ENCODE results near the gene PTPN21.
"Not testable (repeated sequence)": the region's sequence is repeated elsewhere in the genome, so short reads cannot be mapped to it uniquely, and the experiment has no call there.

Gene PTPN21

GRCh38 chr14:88551094-88551870, 3.5 kb downstream of the PTPN21 start:
- no peak for DNase-seq

- no peak for DNase-seq
Observed at GRCh38 chr14:88550078-88550477, 4.7 kb downstream of the PTPN21 start.

GRCh38 chr14:88547386-88547780, 7.4 kb downstream of the PTPN21 start:
- no peak for DNase-seq

- DNase-seq = no peak
Observed at GRCh38 chr14:88546621-88547385, 8.0 kb downstream of the PTPN21 start.

GRCh38 chr14:88545256-88545655, 9.6 kb downstream of the PTPN21 start:
- no peak for DNase-seq

GRCh38 chr14:88542857-88543795, 11.7 kb downstream of the PTPN21 start:
- no peak for DNase-seq

GRCh38 chr14:88541324-88541723, 13.5 kb downstream of the PTPN21 start:
- no peak for DNase-seq

- no peak for DNase-seq
Observed at GRCh38 chr14:88535813-88536212, 19.0 kb downstream of the PTPN21 start.

- DNase-seq = no peak
Observed at GRCh38 chr14:88535149-88535548, 19.7 kb downstream of the PTPN21 start.

GRCh38 chr14:88533064-88533602, 21.7 kb downstream of the PTPN21 start:
- no peak for DNase-seq

- DNase-seq = not testable (repeated sequence)
Observed at GRCh38 chr14:88529889-88530288, 24.9 kb downstream of the PTPN21 start.

- no peak for DNase-seq
Observed at GRCh38 chr14:88522393-88522792, 32.4 kb downstream of the PTPN21 start.

GRCh38 chr14:88521818-88522217, 33.0 kb downstream of the PTPN21 start:
- no peak for DNase-seq

GRCh38 chr14:88519907-88520306, 34.9 kb downstream of the PTPN21 start:
- no peak for DNase-seq

GRCh38 chr14:88518592-88519512, 36.0 kb downstream of the PTPN21 start:
- DNase-seq = no peak

- no peak for DNase-seq
Observed at GRCh38 chr14:88516861-88517357, 37.9 kb downstream of the PTPN21 start.

- no peak for DNase-seq
Observed at GRCh38 chr14:88515499-88516221, 39.1 kb downstream of the PTPN21 start.

- DNase-seq = no peak
Observed at GRCh38 chr14:88507208-88507607, 47.6 kb downstream of the PTPN21 start.

GRCh38 chr14:88505621-88506020, 49.2 kb downstream of the PTPN21 start:
- DNase-seq = no peak

GRCh38 chr14:88504602-88505001, 50.2 kb downstream of the PTPN21 start:
- DNase-seq = no peak

All from activated CD4-positive, CD25-positive, alpha-beta regulatory T cell treated with anti-CD3 and anti-CD28 coated beads, Interleukin-2, amount 50 U/mL, for 72 hours (primary cell).